ENCODE results near the gene STAG3.

The STAG3 gene

DNA sequence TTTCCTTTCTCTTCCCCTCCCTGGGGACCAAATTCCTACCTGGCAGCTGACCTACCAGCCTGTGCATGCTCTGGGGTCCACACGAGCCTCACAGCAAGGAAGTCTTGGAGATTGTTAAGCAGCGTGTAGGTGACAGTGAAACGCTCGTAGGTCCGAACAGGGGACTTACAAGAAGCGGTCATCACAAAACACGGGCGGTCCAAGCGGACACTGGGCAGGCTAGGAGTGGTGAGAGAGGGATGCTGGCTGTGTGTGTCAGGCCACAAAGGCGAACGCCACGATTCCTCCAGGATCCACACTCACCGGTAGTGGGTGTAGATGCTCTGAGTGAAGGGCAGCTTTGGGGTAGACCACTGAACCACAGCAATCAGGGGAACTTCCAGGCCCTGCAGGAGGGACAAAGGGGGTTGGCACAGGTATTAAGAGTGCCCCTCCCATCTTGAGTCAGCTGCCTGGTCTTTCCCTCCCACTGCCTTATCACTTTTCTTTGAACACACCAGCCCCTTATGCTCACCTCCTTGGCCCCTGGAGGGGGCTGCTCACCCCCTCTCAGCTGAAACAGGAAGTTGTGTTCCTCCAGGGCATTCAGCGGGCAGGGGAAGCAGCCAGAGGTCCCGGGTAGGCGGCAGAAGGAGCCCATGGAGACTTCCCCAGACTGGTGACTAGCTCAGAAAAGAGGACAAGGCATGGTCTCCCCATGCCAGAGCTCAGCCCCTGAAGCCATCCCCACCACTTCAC lies 21.2 kb upstream of the STAG3 start:
- DNase-seq = no peak

DNA sequence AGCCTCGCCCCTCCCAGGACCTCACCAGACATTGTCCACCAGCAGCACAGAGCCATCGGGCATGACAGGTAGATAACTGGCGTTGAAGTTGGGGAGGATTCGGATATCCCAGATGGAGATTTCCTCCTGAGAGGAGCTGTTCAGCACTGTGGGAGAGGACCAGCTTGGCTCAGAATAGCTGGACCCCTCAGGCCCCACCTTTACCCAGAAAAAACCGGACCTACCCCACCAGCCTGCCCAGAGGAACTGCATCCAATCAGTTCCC lies 20.7 kb upstream of the STAG3 start:
- no peak for DNase-seq

DNA sequence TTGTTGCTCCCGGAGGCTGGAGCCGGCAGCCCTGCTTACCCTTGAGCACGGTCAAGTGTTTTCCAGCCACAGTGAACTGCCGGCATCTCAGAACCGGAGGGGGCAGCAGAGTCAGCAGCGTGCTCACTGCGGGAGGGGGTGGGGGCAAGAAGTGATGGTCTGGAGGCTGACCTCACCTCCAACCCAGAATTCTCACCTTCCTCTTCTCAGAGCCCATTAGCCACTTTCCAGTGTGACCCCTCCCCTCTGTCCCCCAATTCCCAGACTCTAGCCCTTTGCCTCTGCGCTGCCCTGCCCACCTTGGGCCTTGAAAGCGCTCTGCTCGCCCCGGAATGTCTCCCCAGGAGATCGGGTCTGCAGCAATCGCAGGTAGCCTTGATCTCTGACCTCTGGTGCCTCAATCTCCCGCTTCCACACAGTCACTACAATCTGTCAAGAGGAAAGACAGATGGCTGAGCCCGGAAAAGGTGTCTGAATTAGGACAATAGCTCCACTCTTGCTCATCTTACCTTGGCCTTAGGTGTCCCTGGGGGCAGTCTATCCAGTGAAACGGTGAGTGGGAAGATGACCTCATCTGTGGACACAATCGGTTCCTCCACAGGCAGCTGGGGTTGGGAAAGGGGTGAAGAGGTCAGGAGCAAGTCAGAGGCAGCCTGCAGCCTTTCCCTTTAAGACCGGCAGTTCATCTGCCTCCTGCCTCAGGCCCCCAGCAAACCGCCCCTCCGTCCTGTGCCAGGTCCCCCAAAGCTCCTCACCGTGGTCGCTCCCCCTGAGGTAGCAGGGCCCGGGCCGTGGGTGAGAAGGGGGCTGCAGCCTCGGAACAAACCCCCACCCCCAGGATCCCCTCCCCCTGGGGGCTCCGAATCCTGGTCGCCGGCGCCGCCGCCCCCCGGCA lies 20.1 kb upstream of the STAG3 start:
- DNase-seq = no peak

DNA sequence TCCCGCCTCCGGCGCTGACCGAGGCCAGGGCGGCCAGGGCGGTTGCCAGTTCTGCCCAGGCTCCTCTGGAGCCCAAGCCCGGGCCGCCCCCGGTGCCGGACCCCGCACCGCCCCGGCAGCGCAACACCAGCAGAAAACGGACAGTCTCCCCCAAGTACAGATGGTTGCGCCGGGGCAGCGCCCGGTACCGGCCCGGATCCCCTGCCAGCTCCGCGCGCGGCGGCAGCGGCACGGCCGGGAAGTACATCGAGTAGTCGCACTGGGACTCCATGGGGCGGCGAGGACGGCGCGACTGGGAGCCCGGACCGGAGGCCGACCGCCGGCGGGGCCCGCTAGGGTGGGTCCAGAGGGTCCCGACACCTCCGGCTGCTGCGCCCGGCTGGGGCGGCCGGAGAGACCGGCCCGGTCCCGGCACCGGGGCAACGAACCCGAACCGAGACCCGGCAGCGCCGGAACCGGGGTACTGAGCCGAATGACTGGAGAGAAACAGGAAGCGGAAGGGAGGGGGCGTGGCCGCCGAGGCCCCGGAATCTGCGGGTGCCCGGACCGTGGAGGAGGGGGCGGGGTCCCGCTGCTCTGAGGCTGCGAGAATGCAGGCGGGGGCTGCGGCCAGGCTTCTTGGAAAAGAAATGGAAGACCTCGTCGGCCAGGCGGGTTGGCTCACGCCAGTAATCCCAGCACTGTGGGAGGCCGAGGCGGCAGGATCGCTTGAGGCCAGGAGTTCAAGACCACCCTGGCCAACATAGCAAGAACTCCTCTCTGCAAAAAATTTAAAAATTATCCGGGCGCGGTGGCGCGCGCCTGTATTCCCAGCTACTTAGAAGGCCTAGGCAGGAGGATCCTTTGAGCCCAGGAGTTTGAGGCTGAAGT lies 19.3 kb upstream of the STAG3 start, which contains the start of gene TRAPPC14:
TSS of gene TRAPPC14 (minus strand) at position 495 of the 870 bp plus-strand sequence. CDS start at position 271, 224 bp downstream.
- DNase-seq = peak; percentile 23

DNA sequence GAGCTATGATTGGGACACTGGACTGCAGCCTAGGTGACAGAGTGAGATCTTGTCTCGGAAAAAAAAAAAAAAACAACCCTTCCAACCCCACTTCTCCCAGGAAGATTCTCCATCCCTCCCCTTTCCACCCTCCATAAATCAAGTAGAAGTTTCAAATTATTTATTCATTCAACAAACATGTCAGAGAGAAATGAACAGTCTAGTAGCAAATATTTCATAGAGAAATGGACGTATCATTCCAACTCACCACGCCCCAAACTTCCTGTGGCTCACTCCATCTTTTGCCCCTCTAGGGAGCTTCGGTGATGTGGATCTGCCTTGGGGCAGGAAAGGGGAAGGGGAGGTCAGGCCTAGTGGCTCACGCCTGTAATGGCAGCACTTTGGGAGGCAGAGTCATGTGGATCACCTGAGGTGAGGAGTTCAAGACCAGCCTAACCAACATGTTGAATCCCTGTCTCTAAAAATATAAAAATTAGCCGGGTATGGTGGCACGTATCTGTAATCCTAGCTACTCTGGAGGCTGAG lies 18.6 kb upstream of the STAG3 start:
- no peak for DNase-seq

DNA sequence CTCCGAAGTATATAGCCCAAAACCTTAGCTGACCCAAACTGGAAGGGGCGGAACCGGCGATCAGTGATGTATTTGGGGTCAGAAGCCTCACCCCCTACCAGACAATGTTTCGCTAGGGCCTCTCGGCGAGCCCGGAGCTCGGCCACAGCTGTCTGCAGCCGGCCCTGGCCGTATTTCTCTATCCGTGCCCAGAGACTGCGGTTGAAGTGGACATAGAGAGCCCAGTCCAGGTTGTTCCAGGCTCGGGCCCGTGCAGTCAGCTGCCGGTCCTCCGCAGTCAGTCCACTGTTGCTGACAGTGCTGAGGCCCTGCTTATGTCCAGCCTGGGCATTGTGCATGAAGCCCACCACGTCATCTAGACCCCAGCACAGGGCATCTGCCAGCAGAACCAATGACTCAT lies 17.7 kb upstream of the STAG3 start:
- DNase-seq = no peak

DNA sequence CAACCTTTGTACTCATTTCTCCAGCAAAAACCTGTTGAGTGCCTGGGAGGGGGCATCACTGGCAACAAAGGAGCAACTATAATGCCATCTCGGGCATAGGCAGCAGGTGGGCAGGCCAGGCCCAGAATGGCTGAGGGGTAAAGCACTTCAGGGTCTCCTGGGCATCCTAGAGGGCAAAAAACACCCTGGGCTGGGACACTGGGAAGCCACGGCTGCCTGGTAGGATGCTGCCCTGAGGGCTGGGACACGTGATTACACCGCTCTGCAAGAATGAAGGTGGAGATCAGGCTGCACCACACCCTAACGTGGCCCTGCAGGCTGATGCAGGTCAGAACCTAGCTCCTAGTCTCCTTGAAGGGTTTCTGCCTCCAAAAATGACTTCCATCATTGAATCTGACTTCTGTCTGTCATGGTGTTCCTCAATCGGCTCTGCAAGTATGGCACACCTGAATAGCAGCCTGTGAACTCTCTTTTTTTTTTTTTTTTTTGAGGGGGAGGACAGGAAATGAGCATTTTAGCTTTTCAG lies 14.6 kb upstream of the STAG3 start:
- DNase-seq = no peak

DNA sequence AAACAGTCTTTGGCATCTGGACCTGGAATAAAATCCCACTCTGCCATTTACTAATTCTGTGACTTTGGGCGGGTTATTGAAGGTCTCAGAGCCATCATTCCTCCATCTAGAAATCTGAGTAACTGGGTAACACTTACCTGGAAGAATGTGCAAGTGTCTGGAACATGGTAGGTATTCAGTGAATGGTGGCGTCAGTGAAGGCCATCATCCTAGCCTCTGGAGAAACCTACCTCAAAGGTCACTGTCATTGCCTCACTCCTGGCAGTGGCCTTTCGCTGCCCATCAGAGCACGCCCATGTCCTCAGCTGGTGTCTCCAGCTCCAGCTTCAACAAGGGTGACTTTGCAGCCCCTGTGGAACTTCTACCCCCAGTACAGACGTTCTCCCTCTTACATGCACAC lies 13.8 kb upstream of the STAG3 start:
- DNase-seq = no peak

DNA sequence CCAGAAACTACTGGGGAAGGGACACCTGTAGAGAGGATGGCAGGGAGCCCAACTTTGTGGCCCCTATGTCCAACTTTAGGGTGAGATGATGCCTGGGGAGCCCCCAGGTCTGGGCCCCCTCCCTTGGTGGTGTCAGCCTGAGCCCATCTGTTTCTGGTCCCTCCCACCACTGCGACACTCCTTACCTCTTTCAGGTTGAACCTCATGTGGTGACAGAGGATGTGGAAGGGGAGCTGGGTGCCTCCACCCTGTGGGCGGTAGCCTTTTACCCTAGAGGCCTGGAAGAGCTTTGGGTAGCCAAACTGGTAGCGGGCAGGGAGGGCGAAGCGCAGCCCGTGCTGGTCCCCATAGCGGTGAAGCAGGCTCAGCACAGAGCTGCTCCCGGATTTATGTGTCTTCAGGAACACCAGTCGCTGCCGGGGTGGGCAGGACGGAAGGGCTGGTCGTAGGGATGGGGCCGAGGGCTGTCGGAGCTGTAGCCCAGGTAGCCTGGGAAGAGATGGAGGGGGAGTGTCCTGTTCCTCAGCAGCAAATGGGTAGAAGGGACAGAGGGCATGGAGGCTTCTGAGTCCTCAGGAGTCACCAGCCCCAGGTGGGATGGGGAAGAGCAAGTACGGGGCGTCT lies 11.3 kb upstream of the STAG3 start:
- no peak for DNase-seq

DNA sequence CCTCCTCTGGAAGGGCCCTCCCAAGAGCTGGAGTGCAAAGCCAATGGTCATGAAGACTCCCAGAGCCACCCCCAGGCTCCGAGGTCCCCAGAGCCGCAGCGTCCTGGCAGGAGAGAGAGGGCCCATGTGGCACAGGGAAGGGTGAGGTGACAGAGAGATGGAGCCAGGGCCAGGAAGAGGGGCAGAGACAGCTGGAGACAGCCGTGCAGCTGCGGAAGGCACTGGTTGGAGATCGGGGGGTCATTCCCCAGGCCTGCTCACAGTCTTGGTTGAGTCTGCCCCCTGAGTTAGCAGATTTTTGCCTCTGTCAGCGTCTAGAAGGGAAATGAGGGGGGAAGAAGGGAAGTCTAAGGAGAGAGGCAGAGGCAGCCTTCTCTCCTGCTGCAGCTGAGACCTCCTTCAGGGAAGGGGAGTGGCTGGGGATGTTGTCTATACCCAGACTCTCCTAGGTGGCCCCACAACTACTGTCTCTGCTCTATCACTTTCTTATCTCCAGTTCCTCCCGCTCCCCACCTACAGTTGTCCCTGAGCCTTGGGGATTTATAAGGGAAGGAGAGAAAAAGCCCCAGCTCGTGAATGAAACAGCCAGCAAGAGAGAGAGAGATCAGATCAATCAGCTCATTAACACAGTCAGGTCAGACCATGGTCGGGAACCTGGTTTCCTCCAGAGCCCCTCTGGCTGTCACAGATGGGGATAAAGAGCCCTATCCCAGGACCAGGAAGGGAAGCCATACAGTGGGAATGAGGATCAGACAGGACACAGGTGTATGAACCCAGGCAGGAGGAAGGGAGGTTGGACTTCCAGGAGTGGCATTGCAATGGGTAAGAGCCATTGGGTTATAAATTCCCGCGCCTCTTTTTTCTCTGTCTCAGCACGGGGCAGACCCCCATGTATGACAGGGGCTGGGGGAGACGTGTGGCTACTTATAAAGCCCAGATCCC lies 10.5 kb upstream of the STAG3 start:
- DNase-seq = no peak

DNA sequence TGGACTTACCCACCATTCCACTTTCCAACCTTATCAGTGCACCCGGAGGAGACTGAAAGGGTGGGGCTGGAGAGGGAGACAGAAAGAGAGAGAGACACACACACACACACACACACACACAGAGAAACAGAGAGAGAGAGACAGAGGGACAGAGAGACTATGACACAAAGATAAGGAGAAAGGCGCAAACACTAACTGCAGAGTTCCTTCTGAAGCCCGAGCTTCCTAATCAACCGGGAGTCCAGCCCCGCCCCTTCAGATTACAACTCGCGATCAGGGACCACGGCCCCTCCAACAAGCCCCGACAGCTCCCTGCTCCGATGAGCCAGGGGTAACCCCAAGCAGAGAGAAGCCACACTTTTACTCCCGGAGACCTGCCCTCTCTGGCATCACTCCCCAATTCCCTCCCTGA lies 9.8 kb upstream of the STAG3 start:
- DNase-seq = no peak

DNA sequence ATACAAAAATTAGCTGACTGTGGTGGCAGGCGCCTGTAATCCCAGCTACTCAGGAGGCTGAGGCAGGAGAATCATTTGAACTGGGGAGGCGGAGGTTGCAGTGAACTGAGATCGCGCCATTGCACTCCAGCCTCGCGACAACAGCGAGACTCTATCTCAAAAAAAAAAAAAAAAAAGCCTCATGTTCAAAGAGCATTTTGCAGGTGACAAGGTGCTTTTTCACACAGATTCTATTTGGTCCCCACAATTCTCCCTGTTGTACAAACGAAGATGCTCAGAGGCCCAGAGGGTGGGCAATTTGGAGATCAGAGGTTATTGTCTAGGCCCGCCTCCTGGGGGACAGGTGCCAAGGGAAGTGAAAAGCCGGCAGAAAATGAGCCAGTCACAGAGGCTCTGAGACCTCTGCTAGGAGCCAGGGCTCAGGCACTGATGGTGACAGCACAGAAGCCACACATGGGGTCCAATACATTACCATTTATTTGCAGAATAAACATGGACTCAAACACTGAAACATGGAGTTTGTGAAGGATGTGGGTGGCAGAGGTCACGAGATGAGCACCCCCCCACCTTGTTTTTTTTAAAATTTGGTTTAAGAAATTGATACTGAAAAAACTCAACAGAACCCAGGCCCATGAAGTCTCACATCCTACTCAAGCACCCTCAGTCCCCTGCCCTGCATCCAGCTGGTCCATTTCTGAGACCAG lies 8.4 kb upstream of the STAG3 start:
- DNase-seq = no peak

DNA sequence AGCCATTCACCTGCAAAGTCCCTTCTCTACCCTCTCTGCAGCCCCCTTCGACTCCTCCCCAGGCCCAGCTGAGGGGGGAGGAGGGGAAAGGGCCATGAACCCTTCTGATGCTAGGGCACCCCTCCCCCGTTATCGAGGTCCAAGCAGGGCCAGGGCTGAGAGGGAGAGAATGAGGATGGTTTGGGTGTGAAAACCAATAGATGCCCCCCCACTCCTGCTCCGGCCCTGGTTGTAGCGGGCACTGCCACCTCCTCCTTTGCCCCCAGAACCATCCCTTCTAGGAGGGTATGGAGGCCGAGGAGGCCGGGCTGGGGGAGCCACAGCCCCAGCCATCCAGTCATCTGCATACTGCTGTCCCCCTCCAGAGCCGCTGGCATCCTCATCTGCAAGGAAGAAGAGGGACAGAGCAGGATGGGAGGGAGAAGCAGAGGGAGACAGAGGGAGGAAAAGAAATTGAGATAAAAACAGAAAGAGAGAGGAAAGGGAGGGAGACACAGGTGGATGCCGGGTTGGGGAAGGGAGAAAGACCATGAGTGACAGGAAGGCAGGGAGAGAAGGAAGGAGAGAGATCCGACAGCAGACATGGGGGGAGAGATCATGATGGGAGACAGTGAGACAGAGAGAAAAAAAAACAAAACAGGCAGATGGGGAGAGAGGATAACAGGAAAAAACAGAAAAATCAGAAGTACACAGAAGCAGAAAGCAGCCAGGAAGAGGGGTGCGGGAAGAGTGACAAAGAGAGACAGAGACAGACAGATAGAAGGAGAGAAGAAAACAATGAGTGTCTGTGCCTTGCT lies 7.4 kb upstream of the STAG3 start:
- DNase-seq = no peak

DNA sequence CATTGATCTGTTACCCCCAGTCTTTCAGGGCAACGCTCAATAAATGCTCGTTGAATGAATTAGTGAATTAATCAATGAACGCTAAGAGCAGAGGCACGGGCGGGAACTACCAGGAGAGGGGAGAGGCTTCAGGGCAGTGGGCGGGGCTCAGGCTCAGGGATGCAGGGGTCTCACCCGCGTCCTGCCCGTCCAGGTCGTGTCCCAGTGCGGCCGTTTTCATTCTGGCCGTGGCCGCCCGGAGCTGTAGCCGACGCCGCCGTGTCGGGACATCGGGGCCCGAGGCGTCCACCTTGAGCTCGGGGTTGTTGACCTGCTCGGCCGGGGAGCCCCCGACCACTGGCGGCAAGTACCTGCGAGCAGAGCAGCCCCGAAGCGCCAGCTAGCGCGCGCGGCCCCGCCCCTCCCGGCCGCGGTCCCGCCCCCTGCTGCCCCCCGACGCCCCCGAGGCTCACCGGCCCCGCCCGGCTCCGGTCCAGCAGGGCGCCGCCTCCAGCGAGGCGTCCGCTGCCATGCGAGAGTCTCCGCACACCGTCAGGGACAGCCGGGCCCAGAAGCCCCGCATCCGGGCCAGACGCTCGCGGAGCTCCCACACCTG lies 6.5 kb upstream of the STAG3 start:
- no peak for DNase-seq

DNA sequence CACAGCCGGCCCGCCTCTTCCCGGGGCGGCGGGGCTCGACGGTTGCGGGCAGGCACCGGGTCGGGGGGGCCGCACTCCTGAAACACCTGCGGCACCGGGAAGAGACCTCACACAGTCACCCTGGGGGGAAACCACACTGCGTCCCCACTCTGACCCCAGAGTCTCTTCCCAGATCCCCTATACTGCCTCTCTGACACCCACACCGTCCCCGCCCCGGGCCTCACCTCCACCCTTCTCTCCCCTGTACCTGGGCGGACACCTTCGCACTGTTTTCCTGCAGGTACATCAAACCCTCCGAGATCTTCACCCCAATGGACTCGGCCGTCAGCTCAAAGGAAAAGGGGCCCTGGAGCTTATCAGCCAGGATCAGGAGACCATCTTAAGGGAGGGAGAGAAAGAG lies 5.9 kb upstream of the STAG3 start:
- DNase-seq = no peak

DNA sequence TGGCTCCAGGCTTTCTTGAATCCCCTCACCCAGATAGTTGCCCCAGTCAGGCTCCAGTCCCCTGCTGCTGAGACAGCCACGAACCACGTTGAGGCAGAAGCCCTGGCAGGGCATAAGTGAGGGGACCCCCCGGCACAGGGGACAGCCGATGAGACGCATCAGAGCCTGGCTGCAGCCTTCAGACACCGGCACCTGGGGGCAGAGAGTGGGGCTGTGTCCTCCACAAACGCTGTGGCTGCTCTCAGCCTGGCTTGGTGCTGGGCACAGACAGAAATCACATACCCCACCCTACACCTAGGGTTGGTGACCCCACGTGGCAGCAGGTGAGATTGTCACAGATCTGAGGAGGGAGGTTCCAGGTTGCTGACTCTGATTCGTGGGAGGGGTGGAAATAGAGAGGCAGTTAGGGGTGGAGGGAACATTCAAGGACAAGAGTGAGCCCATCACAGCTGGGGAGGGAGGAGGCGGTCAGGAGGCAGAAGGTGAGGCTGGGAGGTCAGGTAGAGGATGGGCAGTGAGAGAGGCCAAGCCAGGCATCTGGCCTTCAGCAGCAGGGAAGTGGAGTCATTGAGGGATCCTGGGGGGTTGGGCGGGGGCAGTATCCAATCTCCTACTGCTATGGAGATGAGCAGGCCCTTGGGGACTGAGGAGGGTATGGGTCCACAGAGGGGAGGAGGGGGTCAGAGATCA lies 3.8 kb upstream of the STAG3 start:
- DNase-seq = no peak

DNA sequence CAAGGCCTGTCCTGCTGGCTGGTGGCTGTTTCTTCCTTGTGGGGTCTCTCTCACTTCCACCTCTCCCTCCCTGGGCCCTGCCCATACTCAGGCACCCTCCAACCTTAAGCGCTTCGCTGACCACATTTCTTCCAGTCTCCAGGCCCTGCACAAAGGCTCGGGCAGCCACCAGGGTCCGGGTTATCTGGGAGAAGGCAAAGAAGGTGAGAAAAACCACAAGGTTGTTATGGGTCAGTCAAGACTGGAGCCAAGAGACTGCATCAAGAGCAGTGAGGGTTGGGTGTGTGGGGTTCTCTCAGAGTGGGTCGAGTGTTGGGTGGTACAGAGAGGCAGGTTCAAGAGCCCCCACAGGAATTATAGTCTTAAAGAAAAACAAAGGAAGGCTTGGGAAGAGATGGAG lies 3.1 kb upstream of the STAG3 start:
- DNase-seq = no peak

DNA sequence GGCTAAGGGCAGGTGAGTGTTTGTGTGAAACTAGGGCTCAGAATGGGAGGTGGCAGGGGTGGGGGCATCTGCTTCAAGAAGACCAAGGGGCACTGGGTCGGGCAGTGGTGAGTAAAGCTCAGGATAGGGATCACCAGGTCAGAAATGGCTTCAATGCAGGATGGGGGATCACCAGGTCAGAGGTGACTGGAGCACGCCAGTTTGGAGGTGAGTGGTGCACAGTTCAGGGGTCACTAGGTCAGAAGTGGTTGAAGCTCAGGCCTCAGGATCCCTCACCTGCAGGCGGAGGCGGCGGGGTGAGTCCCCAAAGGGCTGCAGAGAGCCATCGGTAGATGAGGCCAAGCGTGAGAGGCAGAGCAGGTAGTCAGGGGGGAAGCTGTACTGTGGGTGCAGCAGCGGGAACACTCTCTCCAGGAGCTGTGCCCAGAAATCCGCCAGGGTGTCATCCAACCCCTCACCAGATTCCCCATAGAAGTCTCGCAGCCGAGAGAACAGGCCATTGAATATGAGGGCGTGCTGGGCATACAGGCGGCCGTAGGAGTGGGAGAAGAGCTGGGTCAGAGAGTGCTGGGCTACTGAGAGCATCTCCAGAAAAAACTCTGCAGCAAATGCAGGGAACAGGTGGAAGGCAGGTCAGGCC lies 2.3 kb upstream of the STAG3 start:
- DNase-seq = no peak

Data from NCI-H1436 treated with DMSO at 0.1 percent for 48 hours (cell line).